Upper lobe of left lung (tissue), 6 donors: ENCODE results near the gene RBM15. TPM values are rescaled to one million over a fixed set of nuclear protein-coding genes. Genes with fewer than 3 reads are reported as not detected.

ENCODE experiments used
- ATAC-seq, 2 donors: fragments of 200-7000 bp; cut with Tn5 transposase; one replicate each; pipeline ENCODE4 v1.9.1; 2022; ENCODE audit warnings: mild to moderate bottlenecking in 2 of 2, moderate library complexity in 2 of 2; ENCODE audit not compliant: low FRiP score in 2 of 2
- DNase-seq, 2 donors: peaks; one replicate each; pipeline ENCODE4 v3.0.0-alpha.2; 2019 to 2020
- H3K27ac ChIP-seq, 4 donors: fragments of 200-600 bp; sonication (generic); one replicate each; pipeline ENCODE4 v1.5.1; 2016 to 2019
- H3K27me3 ChIP-seq, 4 donors: fragments of 200-600 bp; sonication (generic); one replicate each; pipeline ENCODE4 v1.5.1; 2017 to 2019
- H3K36me3 ChIP-seq, 4 donors: fragments of 200-600 bp; sonication (generic); one replicate each; pipeline ENCODE4 v1.5.1; 2016 to 2019
- H3K4me1 ChIP-seq, 4 donors: fragments of 200-600 bp; sonication (generic); one replicate each; pipeline ENCODE4 v1.5.1; 2018 to 2019
- H3K4me3 ChIP-seq, 4 donors: fragments of 200-600 bp; sonication (generic); one replicate each; pipeline ENCODE4 v1.5.1; 2017 to 2019; ENCODE audit warnings: mild to moderate bottlenecking in 2 of 4, moderate library complexity in 1 of 4
- H3K9me3 ChIP-seq, 4 donors: fragments of 200-600 bp; sonication (generic); one replicate each; pipeline ENCODE4 v1.5.1; 2018 to 2019
- CTCF ChIP-seq, 6 experiments: fragments of 450-650 bp in 4 of 6; fragments of 200-600 bp in 2 of 6; sonication (generic) in 2 of 6; IDR thresholded peaks; one replicate each; pipeline ENCODE4 v1.5.1; 2016 to 2019; ENCODE audit warnings: antibody characterized with exemption in 6 of 6
- EP300 ChIP-seq, 4 donors: sonication (generic); formaldehyde crosslinking; IDR thresholded peaks; one replicate each; pipeline ENCODE4 v1.5.1; 2017; ENCODE audit warnings: antibody characterized with exemption in 4 of 4, control low read depth in 2 of 4
- POLR2A ChIP-seq, 4 donors: fragments of 450-650 bp; IDR thresholded peaks; one replicate each; pipeline ENCODE4 v1.5.1; 2016 to 2017; ENCODE audit warnings: antibody characterized with exemption in 4 of 4, mild to moderate bottlenecking in 2 of 4
- POLR2AphosphoS5 ChIP-seq, 2 donors: sonication (generic); formaldehyde crosslinking; IDR thresholded peaks; one replicate each; pipeline ENCODE4 v1.5.1; 2017; ENCODE audit warnings: antibody characterized with exemption in 2 of 2
- WGBS, 2 donors: methylation state at CpG; one replicate each; pipeline ENCODE4 v1.1.5; 2017 to 2018; 5-methylcytosine and 5-hydroxymethylcytosine counted together
- total RNA-seq, 6 donors: library from RNA; depleted of rRNA in 4 of 6; stranded (reverse); fragments of >200 nt in 4 of 6; gene quantifications; one replicate each; pipeline versions ENCODE4 v1.1.0 to v1.2.1, GENCODE V29; 2016 to 2021
- donor health status: DM: no; HTN: no; CAD: no; lungs with moderate emphysema.
- donor health status: DM: no; HTN: yes; CAD: no; lungs with severe emphysema.

RBM15 gene
- 10 to 100 TPM; 20.7 to 85.9 (median 36.2) TPM for total RNA-seq

GRCh38 chr1:110338886-110339406 is at the start of gene RBM15:
RBM15 (plus strand) TSS chr1:110339377; CDS start chr1:110339406, 29 bp downstream.
- Histone ChIP-seq H3K36me3 (peaks cover 0 to 32% (median 11%) of the 10 kb centered on the region in 4 donors), H3K27ac (peak within 1 kb of the TSS; percentile 97 to 99 (median 98)), H3K4me1 (peaks cover 48 to 55% (median 50%) of the 10 kb centered on the region in 4 donors), H3K9me3 (no peaks in the 10 kb centered on the region), H3K27me3 (no peaks in the 10 kb centered on the region), H3K4me3 (peak within 1 kb of the TSS; percentile 67 to 97 (median 92))
- DNase-seq, result peak in 1 of 2 donors; percentile 97
- ATAC-seq, result peak; percentile 93 to 97
- 0% methylated on average over 25 of the region's 25 CpGs for WGBS, 2 donors
- TF ChIP-seq POLR2A (IDR thresholded peaks at IDR 0.05), result no peak
- no peak for TF ChIP-seq EP300 (IDR thresholded peaks at IDR 0.05)
- no peak for TF ChIP-seq CTCF (IDR thresholded peaks at IDR 0.05)
- no peak for TF ChIP-seq POLR2AphosphoS5 (IDR thresholded peaks at IDR 0.05)

- 31 to 45% methylated on average over 7 of the region's 7 CpGs for WGBS, 2 donors
- ATAC-seq, result peak in 1 of 2 donors; percentile 26
- TF ChIP-seq POLR2AphosphoS5 (IDR thresholded peaks at IDR 0.05) (no peak), CTCF (IDR thresholded peaks at IDR 0.05) (no peak), POLR2A (IDR thresholded peaks at IDR 0.05) (no peak), EP300 (IDR thresholded peaks at IDR 0.05) (no peak)
These were observed 47.7 kb upstream of the RBM15 start for GRCh38 chr1:110291241-110292030.

GRCh38 chr1:110292031-110292741 is 47.0 kb upstream of the RBM15 start:
- Histone ChIP-seq H3K4me3 (no peak overlapping the region), H3K9me3 (no peaks in the 10 kb centered on the region), H3K4me1 (no peaks in the 10 kb centered on the region), H3K36me3 (no peaks in the 10 kb centered on the region), H3K27ac (no peak overlapping the region), H3K27me3 (no peaks in the 10 kb centered on the region)
- WGBS, 2 donors, result 71 to 78% methylated on average over 7 of the region's 7 CpGs
- ATAC-seq, result peak in 1 of 2 donors; percentile 13
- TF ChIP-seq EP300 (IDR thresholded peaks at IDR 0.05) (no peak), CTCF (IDR thresholded peaks at IDR 0.05) (no peak), POLR2A (IDR thresholded peaks at IDR 0.05) (no peak), POLR2AphosphoS5 (IDR thresholded peaks at IDR 0.05) (no peak)
- no peak for DNase-seq

More at GRCh38 chr1:110291241-110292030, 47.7 kb upstream of the RBM15 start:
- no peak for DNase-seq
- Histone ChIP-seq H3K9me3 (no peaks in the 10 kb centered on the region), H3K36me3 (no peaks in the 10 kb centered on the region), H3K4me3 (no peak overlapping the region), H3K4me1 (no peaks in the 10 kb centered on the region), H3K27me3 (no peaks in the 10 kb centered on the region), H3K27ac (no peak overlapping the region)

- ATAC-seq (no peak), DNase-seq (no peak)
- Histone ChIP-seq H3K36me3 (no peaks in the 10 kb centered on the region), H3K27ac (no peak overlapping the region), H3K27me3 (no peaks in the 10 kb centered on the region), H3K4me1 (no peaks in the 10 kb centered on the region), H3K9me3 (no peaks in the 10 kb centered on the region), H3K4me3 (no peak overlapping the region)
- TF ChIP-seq POLR2AphosphoS5 (IDR thresholded peaks at IDR 0.05), result no peak
- TF ChIP-seq CTCF (IDR thresholded peaks at IDR 0.05), result no peak
- TF ChIP-seq POLR2A (IDR thresholded peaks at IDR 0.05), result no peak
- TF ChIP-seq EP300 (IDR thresholded peaks at IDR 0.05), result no peak
- 69 to 78% methylated on average over 9 of the region's 9 CpGs for WGBS, 2 donors
These were observed 45.5 kb upstream of the RBM15 start for GRCh38 chr1:110293601-110294104.
